Kidney glomerular epithelial cell (primary cell): ENCODE data around the gene GPR15.

Experiments
- DNase-seq: peaks from one replicate; lab custom pipeline; 2025; lab: John Stamatoyannopoulos, UW

The GPR15 gene

DNA sequence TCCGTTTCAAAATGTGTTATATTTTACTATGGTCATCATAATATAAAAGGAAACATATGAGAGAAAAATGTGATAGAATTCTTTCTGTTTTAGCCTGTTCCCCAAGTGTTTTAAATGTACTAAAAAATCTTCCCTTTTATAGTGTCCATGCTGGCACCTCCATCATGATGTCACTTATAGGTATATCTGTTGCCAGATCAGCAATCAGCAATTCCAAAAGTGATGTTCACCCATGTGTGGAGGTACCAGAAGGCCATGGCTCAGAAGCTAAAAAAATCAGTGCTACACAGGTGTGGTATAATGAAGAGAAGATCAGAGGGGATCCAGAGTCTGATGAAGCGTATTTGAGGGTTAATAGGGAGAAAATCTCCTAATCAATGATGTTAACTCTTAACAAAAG, 1.1 kb upstream of the GPR15 start:
- no peak for DNase-seq

DNA sequence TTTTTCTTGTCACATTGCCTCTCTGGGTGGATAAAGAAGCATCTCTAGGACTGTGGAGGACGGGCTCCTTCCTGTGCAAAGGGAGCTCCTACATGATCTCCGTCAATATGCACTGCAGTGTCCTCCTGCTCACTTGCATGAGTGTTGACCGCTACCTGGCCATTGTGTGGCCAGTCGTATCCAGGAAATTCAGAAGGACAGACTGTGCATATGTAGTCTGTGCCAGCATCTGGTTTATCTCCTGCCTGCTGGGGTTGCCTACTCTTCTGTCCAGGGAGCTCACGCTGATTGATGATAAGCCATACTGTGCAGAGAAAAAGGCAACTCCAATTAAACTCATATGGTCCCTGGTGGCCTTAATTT, 478 bp downstream of the GPR15 start:
- DNase-seq, result no peak

DNA sequence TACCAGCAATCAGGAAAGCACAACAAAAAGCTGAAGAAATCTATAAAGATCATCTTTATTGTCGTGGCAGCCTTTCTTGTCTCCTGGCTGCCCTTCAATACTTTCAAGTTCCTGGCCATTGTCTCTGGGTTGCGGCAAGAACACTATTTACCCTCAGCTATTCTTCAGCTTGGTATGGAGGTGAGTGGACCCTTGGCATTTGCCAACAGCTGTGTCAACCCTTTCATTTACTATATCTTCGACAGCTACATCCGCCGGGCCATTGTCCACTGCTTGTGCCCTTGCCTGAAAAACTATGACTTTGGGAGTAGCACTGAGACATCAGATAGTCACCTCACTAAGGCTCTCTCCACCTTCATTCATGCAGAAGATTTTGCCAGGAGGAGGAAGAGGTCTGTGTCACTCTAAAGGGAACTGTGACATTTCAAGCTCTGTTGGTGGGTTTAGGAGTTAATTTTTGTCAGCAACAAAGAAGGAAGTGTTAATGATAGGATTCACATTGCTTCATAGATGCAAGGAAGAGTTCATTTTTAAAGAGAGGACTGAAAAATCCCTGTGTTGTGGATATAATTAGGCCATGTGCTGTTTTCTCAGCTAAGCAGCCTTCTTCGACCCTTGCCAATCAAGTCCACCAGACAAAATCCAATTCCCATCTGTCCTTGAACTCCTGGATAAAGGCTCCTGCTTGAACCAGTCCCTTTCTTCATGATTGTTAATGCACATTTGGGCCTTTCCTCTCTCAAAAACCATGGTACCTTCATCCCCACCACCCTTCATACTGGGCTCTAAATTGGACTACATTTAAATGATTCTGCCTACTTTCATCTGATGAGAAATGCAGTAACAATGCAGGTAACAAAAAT, 1.2 kb downstream of the GPR15 start:
- DNase-seq, result no peak

DNA sequence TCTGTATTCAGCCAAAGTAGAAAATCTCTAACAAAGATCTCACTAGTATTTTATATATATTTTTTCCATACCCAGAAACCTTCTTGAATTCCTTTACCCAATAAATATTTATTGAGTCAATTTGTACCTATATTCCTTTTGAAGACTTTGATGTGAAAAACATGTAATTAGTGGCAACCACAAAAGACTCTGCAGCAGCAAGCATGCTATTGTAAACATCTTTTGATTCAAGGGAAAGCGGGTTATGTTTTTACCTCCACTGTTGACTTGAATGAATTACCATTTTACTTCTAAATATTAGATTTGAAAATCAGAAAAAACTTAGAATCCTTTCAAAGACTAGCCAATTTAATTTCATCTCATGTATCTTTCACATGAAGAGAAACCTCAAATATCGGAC, 2.4 kb downstream of the GPR15 start:
- no peak for DNase-seq

DNA sequence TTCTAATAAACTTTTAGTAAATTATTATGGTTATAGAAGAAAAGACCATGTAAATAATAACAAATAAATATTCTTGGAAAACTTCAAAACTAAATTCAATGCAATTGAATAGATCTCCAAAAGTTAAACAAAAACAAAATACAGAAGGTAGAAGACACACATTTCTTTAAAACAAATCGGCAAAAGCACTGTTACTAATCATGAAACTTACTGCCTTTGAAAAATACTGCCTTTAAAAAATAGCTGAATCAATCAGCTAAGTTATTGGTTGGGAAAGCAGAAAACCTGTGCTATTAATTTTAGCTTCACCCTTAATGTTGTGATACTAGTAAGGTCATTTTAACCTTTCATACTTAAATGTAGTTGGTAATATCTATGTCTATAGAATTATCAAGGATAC, 3.0 kb downstream of the GPR15 start:
- no peak for DNase-seq

DNA sequence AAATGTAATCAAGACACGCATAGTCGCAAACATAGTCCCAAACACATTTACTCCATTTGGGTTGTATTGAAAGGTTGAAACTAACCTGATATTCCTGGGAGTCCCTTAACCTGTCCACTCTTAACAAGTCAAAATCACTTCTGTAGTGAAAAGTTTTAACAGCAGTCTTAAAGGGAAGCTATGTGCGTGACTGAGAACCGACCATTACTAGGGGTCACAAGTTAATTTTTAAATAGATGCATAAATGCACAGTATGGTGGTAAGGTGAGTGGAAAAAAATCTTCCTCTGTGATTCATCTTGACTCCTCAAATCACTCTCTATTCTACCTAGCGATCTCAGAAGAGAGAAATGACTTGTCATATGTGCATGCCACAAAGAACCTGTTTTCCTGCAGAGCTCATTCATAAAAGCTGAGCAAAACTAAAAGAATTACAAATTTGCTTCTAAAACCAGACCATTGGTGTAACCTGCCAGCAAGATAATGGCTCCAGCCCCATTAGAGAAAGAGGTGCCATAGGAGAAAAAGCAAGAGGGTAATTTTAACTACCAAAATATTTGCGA, 4.8 kb downstream of the GPR15 start:
- no peak for DNase-seq

DNA sequence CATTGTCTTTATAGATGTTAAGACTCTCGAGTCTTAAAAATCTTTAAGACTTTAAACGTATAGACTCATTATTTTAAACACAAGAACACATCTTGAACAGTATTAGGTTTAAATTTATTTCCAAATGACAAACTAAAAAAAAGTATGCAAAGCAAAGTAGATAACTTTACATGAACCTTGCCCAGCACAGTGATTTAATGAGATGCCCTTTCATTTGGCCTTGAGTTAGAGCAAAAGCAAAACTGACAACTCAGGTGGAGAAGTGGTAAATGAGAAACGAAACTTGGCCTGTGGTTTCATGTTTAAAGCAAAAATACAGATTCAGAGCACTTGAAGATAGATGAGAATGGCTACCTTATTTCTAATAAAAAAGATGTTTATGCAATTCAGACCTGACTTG, 8.6 kb downstream of the GPR15 start:
- DNase-seq, result no peak

DNA sequence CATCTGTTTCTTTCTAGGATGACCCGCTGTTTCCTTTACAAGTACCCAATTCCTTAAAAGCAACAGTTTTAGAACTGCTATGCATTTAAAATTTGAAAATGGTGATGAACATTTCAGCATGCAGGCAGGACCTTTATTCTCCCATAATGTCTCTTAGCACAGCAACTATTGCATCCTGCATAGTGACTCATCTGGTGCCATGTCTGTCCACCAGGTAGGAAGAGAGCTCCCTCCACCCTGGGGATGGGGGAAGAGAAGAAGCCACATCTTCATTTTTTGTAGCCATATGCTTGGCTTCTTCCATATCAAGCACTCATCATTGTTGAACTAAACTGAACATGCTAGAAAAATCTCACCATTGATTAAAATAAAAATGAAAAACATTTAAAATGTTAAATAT, 9.9 kb downstream of the GPR15 start:
- no peak for DNase-seq

DNA sequence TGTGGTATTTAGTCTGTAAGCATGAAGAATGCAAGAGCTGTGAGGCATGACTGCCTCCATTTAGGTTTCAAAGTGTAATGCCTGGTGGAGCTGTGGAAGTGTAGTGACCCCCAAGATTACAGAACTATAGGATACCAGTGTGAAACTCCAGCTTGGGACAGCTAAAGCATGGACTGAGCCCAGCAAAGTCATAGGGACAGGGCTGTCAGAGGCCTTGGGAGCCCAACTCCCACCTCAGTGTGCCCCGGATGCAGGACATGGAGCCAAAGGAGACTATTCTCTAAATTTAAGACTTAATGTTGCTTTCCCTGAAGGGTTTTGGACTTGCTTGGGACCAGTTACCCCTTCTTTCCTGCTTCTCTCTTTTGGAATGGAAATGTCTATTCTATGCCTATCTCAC, 10.8 kb downstream of the GPR15 start:
- no peak for DNase-seq

DNA sequence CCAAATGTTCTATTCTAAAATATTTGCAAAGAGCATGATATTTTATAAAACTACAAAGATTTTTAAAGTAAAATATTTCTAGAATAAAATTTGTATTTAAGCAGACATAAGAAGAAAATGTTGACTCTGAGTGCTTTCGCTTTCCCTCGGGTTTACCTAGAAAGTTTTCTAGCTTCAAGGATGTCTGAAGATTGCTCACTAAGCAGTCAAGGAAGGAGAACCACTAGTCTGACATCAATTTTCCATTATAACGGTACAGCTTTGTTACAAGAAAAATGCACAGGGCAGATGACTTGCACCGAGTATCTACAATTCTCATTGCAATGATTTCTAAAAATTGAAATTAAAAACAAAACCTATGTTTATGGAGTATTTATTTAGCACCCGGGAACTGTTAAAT, 14.2 kb downstream of the GPR15 start:
- no peak for DNase-seq

DNA sequence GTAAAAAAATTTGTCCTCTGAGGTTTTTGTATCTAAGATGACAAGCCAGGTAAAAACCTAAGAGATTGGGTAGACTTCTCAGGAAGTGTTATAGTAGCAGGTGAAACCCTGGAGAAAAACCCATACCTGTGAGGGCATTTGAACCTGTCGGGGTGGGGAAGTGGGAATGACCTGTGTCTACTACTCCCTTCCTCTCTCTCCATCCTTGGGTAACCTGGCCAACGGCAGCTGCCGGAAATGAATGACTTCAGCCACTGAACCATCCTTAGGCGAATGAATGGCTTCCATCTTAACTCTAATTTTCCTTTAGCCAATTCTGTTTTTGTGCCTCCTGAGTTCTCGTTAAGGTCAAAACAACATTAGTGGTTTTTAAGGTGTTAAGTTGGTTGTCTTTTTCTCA, 16.8 kb downstream of the GPR15 start:
- DNase-seq, result no peak

DNA sequence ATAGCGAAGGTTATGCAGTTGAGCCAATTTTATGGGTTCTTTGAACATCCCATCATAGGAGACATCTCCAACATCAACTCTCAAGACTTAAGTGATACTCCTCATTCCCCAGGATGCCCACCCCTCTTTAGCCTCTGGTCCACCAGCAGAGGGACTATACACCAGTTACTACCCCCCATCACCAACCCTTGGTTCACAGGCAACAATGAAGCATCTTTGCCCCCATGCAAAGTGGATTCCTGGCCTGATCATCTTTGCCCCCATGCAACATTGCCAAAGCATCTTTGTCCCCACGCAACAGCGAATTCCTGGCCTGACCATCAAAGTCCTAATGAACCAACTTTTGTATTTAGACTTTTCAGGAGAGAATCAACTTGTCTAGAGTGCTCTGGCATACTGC, 19.1 kb downstream of the GPR15 start:
- no peak for DNase-seq

DNA sequence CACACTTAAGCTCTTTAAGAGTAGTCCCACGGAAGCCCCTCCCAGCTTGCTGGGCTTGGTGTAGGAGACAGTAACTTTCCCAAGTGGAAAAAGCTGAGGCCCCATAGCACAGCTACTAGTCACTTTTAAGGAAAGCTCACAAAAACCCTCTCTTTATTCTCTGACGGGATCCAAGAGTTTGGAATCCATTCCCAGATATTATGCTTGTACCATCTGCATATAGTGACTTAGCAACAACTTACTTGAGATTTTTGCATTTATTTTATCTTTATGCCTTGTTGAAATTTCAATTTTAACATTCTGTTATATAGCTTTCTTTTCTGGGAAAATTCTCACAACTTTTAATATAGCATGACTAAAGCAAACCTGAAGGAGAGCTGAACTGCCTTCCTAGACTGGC, 19.5 kb downstream of the GPR15 start:
- DNase-seq, result no peak

DNA sequence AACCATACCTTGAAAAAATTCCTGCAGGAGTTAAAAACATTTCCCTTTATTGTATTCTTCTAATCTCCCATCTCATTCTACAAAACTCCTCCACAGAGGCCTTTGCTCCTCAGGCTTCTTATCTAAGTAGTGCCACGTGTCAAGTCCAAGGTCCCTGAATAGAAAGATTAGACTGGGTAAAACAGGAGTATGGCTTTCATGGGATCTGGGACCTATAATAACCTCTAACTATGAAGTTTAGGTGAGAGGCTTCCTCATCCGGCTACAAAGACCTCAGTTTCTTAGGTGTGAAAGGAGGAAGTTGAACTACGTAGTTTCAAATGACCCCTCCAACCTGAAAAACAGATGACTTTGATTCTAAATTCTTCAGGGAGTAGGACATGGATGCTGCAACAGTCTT, 20.0 kb downstream of the GPR15 start:
- no peak for DNase-seq

DNA sequence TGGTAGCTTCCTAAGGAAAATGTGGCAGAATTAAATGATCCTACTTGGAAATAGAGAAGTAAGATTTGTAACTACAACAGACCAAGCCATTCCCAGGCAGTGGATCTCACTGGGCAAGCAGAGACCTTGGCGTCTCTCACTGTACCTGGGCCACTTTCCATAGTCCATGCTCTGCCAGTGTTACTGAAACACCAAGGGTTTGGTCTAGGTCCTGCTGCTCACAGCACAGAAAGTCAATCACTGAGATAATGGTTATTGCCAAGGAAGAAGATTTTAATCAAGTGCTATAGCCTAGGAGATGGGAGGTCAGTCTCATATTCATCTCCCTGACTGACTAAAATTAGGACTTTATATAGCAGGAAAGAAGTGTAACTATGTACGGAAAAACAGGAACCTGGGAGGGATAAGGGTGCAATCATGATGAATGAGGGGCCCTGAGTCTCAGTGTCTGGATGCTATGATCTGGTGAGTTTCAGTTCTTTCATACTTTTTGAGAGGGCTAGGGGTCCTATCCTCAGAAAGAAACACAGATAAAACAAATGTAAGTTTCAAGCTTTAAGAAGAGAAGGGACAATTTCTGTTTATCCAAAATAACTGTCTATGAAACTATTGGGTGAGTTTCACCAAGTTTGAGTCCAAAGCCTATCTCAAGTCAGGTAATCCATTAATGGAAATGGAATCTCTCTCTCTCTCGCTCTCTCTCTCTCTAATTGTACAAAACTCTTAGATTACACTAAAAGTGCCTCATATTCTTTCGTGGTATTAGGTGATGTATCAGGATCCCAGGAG, 20.6 kb downstream of the GPR15 start:
- DNase-seq, result no peak

DNA sequence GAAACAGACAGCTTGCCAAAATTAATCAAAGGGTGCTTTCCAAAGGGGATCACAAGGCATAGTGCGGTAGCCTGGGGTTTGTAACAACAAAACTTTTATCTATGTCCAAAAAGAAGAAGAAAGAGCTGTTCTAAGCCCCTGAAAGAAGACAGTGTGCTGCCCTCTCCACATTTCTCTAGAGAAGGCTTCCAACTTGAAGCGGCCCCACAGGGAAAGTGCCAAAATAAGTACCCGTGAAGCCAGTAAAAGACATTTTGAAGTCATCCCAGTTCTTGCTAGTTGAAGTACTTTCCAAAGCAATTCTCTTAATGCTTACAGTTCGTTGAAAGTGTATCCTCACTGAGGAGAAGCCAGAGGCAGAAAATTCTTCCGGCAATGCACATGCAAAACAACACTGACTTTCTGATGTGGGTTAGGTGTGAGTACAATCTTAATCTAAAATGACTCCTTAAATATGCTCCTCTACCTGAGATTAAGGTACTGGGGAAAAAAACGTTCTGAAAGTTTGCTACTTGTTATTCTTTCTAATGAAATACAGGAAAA, 21.3 kb downstream of the GPR15 start:
- no peak for DNase-seq

DNA sequence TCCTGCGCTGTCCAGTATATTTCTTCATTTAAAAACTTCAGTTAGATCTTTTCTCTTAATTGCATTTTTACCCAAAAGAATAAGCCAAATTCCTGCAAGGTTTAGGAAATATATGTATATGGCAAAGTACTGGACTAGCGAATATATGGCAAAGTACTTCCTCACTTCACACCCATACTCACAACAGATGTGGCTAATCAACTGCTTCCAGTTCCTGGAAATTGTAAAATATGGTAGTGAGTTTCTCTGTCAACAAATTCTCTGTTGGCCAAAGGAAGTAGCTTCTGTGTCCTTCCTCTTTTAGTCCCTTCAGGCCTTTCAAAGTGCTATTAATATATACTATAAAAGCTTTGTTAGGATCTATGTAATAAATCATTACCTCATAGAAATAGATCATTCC, 22.0 kb downstream of the GPR15 start:
- no peak for DNase-seq

DNA sequence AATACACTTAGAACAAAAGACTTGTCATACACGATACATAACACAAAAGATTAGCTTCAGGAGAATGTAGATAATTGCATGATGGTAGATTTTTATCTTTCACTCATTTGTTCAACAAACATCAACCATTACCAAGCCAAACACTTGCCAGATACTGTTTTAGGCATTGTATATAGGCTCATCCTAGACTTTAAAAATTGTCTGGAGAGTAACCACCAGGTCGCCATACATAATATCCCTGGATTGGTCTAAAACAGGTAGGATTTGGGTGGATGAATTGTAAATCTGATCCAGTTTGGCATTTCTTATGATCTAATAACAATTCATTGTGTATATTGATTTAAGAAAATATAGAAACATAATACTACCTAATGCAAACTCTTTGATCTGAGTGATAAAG, 22.8 kb downstream of the GPR15 start:
- DNase-seq, result no peak

DNA sequence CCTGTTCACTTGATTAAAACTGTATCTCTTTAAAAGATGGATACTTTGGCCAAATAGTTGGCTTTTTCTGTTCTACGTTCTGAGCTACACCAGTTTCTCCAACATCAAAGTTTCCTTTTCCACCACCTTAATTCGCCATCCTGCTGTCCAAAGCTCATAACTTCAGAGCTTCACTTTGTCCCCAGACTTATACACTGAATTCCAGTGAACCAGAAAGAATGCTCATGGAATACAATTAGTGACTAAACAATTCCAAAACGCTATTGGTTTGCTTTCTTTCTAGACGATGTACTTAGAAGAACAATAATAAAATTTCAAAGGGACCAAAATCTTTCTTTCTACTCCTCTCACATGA, 23.2 kb downstream of the GPR15 start:
- DNase-seq, result no peak

DNA sequence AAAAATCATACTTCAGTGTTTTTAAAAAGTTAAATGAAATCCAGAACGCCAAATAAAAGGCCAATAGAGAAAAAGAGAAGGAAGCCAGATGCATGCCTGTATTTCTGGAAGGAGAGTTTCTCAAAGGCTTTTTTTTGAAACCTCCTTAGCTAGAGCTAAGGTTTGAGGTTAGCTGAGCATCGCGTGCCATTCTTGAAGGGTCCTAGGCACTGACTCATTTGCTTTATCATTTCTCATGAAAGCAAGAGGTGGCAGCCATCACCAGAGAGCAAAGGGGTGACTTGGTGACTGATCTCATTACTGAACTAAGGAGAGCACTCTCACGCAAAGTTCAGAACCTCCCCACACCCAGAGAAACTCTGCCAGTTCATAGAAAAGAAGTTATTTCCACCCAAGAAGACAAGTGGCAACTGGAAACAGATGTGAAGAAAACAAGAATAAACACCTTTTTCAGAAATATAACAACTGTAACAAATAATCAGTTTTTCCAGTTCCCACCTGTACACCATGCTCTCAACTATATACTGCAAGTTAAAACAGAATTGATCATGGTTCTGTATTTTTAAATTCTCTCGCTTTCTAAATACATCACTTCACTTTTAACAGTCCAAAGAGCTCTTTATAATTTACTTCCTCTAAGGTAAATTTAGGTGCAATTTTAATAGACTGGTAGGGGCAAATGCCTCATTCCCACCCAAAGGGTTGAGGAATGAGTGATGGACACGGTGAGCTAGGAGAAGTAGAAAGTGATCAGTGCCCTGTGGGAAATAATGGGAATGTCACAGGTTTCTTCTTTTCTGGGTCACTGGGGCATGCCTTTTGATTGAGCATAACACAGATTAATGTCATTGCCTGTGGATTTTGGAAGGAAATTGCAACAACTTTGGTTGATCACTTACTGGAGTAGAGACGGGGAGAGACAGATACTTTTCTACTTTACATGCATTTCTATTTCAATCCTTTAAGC, 24.7 kb downstream of the GPR15 start:
- no peak for DNase-seq

DNA sequence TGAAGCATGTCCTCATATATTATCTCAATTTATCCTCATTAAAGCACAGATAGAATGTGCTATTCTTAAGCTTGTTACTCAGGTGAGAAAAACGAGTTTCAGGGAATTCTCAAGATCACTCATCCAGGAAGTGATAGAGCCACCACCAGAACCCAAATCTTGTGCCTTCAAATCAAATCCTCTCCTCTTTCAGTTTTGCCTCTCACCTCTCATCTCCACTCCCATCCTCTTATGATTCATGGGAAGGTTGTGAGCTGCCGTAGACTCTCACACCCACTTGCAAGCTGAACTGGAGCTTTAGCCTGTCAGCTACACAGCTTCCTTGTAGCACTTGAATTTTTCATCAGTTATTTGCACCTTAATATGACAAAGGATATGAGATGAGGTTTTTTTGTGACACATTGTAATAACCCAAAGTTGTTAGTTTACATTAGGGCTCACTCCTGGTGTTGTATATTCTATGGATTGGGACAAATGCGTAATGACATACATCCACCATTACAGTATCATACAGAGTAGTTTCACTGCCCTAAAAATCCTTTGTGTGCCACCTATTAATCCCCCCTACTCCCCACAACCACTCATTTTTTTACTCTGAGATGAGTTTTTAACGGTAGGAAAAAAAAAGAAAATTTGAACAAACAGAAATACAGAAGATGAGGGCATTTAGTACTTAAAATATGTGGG, 25.7 kb downstream of the GPR15 start:
- no peak for DNase-seq
